Large intestine (tissue), 3 donors: ENCODE data around the gene SCAMP4. TPM values are rescaled to one million over a fixed set of nuclear protein-coding genes. Genes with fewer than 3 reads are reported as not detected.

Source experiments
- DNase-seq, 2 donors: peaks; one replicate each; pipeline versions ENCODE4 v3.0.0 to v3.0.0-alpha.2; 2013
- H3K27ac ChIP-seq: one replicate; pipeline ENCODE4 v1.5.1; 2013; ENCODE audit warnings: low read length
- H3K27me3 ChIP-seq: 2 replicates; pipeline ENCODE4 v1.6.1; 2013; ENCODE audit warnings: low read length; ENCODE audit not compliant: control insufficient read depth, insufficient read depth
- H3K36me3 ChIP-seq: 2 replicates; pipeline ENCODE4 v1.6.1; 2013; ENCODE audit warnings: low read length; ENCODE audit not compliant: control insufficient read depth, insufficient read depth
- H3K4me1 ChIP-seq: one replicate; pipeline ENCODE4 v1.6.1; 2013; ENCODE audit warnings: low read length; ENCODE audit not compliant: control insufficient read depth, insufficient read depth
- H3K4me3 ChIP-seq: one replicate; pipeline ENCODE4 v1.5.1; 2013; ENCODE audit warnings: low read length
- H3K9me3 ChIP-seq: one replicate; pipeline ENCODE4 v1.6.1; 2013; ENCODE audit warnings: mild to moderate bottlenecking, low read depth, low read length, moderate library complexity; ENCODE audit not compliant: control insufficient read depth
- WGBS: methylation state at CpG from one replicate; pipeline ENCODE4 v1.1.5; 2013; ENCODE audit warnings: low lambda C conversion rate; ENCODE audit not compliant: insufficient coverage; 5-methylcytosine and 5-hydroxymethylcytosine counted together
- polyA plus RNA-seq: library from polyadenylated mRNA; unstranded; fragments of 120-200 nt; gene quantifications from one replicate; pipeline ENCODE4 v1.2.1, GENCODE V29; 2013

The SCAMP4 gene
- polyA plus RNA-seq, 1 donor = 36.6 TPM

DNA sequence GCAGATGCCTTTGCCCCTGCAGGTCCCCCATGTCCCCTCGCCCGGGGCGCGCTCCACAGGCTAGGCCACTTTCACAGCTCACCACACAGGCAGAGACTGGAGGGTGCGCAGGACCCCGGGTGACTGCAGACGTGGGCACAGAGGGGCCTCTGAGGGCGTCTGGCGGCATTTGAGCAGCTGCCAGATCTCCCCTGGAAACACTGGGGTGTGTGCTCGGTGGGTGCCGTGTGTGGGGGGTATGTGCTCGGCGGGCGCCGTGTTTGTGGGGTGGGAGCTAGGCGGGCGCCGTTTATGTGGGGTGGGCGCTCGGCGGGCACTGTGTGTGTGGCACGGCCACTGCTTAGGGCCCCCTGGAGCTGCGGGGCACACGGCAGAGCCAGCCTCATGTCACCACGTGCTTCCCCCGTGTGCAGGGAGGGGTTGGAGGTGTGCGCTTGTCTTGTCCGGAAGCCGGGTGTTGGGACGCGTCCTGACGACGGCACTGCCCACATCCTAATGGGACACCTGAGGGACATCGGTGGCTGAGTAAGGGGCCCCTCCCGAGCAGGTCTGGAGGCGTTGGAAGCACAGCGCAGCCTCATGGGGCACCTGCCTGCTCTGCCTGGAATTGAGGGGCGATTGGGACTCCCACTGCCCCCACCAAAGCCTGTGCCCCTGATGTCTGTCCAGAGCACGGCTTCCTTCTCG, 52.5 kb downstream of the SCAMP4 start:
- Histone ChIP-seq H3K36me3 (peaks cover 19% of the 10 kb centered on the region), H3K9me3 (no peaks in the 10 kb centered on the region)
- DNase-seq = no peak

DNA sequence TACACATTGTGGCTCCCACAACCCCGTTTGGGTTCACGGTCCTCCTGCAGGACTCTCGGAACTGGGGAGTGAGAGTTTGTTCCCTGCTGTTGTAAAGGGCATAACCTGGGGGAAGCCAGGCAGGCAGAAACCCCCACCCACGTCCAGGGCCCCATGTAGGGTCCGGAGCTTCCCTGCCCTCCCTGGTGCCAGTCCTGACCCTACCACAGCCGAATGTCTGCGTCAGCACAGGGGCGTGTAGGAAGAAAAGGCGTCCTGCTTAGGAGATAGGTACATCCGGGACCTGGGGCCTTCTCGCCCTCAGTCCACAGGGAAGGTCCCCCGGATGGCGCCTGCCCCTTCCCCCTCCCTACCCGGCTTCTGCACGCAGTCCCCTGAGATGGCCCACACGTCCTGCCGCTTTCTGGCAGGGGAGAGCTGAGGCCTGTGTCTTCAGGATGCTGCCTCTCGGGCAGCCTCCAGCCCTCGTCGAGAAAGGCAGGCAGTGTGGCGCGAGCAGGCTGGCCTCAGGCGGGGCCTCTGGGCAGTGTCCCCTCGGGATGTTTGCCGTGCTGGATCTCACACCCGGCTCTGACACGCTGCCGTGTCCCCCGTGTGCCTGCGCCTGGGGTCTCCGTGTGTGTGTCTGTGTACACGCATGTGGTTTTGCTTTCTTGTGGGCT, 54.9 kb downstream of the SCAMP4 start:
- H3K4me3 ChIP-seq = no peak overlapping the region
- no peak overlapping the region for H3K27ac ChIP-seq
- no peak for DNase-seq
- no CpG with 5 or more reads among the region's 32 CpGs for WGBS
- no peaks in the 10 kb centered on the region for H3K27me3 ChIP-seq
- peaks cover 13% of the 10 kb centered on the region for H3K36me3 ChIP-seq
- H3K4me1 ChIP-seq = no peaks in the 10 kb centered on the region
- no peaks in the 10 kb centered on the region for H3K9me3 ChIP-seq

More for the DNA sequence above, 52.5 kb downstream of the SCAMP4 start:
- H3K27ac ChIP-seq = no peak overlapping the region
- H3K4me3 ChIP-seq = no peak overlapping the region
- WGBS = no CpG with 5 or more reads among the region's 40 CpGs
- H3K4me1 ChIP-seq = no peaks in the 10 kb centered on the region
- no peaks in the 10 kb centered on the region for H3K27me3 ChIP-seq

- no peaks in the 10 kb centered on the region for H3K27me3 ChIP-seq
- H3K4me3 ChIP-seq = no peak overlapping the region
- DNase-seq = no peak
- no CpG with 5 or more reads among the region's 42 CpGs for WGBS
- peaks cover 16% of the 10 kb centered on the region for H3K36me3 ChIP-seq
- no peaks in the 10 kb centered on the region for H3K9me3 ChIP-seq
- no peak overlapping the region for H3K27ac ChIP-seq
- no peaks in the 10 kb centered on the region for H3K4me1 ChIP-seq
Measured at GRCh38 chr19:1961000-1961883, 56.0 kb downstream of the SCAMP4 start.

DNA sequence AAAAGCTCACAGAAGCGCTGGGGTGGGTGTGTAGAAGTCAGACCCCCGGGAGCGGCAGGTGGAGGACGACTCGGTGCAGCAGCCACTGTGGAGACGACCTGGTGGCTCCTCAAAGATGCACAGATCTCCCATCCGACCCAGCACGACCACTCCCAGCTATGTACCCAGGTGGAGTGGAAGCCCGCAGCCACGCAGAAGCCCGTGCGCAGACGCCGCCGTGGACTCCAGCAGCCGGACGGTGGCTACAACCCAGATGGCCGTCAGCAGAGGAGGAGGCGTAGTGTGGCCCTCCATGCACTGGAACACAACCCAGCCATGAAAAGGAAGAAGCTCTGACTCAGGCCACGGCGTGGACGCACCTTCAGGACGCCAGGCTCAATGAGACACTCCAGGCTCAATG, 57.5 kb downstream of the SCAMP4 start:
- H3K9me3 ChIP-seq = no peaks in the 10 kb centered on the region
- DNase-seq = no peak
- H3K36me3 ChIP-seq = peaks cover 15% of the 10 kb centered on the region
- no peaks in the 10 kb centered on the region for H3K4me1 ChIP-seq
- H3K27me3 ChIP-seq = no peaks in the 10 kb centered on the region
- no peak overlapping the region for H3K4me3 ChIP-seq
- H3K27ac ChIP-seq = no peak overlapping the region
- WGBS = no CpG with 5 or more reads among the region's 23 CpGs

GRCh38 chr19:1967087-1967608, 61.9 kb downstream of the SCAMP4 start:
- no peak overlapping the region for H3K4me3 ChIP-seq
- WGBS = no CpG with 5 or more reads among the region's 26 CpGs
- DNase-seq = no peak
- no peaks in the 10 kb centered on the region for H3K9me3 ChIP-seq
- no peak overlapping the region for H3K27ac ChIP-seq
- H3K27me3 ChIP-seq = no peaks in the 10 kb centered on the region
- no peaks in the 10 kb centered on the region for H3K4me1 ChIP-seq
- peaks cover 30% of the 10 kb centered on the region for H3K36me3 ChIP-seq

- H3K27ac ChIP-seq = no peak overlapping the region
- peaks cover 28% of the 10 kb centered on the region for H3K36me3 ChIP-seq
- no peak overlapping the region for H3K4me3 ChIP-seq
- no peaks in the 10 kb centered on the region for H3K9me3 ChIP-seq
- WGBS = no CpG with 5 or more reads among the region's 34 CpGs
- no peaks in the 10 kb centered on the region for H3K27me3 ChIP-seq
- no peak for DNase-seq
- H3K4me1 ChIP-seq = no peaks in the 10 kb centered on the region
Measured at GRCh38 chr19:1968279-1969175, 63.3 kb downstream of the SCAMP4 start.

DNA sequence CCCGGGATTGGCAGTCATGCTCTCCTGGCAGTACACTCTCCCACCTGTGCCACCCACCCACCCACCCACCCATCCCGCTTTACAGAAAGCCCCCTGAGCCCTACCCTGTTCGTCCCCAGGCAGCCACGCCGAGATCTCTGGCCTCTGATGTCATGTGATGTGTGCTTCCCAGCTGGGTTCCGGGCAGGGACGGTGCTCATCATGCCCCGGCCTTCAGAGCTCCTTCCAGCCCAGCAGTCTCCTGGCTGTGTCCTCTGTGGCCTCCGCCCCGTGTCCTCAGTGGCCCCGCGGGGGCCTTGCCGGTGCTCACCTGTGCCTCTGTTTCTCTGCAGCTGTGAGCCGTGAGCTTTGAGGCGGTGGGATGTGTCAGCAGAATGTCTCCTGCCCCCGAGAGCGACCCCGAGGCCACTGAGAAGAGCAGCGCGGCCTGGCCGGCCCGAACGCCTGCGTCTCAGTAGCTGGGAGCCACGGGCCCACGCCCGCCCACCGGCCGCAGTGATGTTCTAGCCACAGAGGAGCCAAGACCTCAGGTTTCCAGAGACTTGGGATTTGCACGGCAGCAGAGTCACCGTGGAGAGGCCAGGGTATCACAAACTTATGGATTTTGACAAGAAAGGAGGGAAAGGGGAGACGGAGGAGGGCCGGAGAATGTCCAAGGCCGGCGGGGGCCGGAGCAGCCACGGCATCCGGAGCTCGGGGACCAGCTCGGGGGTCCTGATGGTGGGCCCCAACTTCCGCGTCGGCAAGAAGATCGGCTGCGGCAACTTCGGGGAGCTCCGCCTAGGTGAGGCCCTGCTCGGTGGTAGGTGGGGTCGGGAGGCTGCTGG, 64.2 kb downstream of the SCAMP4 start:
- Histone ChIP-seq H3K4me1 (no peaks in the 10 kb centered on the region), H3K27me3 (no peaks in the 10 kb centered on the region), H3K4me3 (no peak overlapping the region), H3K36me3 (peaks cover 33% of the 10 kb centered on the region), H3K9me3 (peaks cover 1% of the 10 kb centered on the region), H3K27ac (no peak overlapping the region)
- DNase-seq = no peak
- no CpG with 5 or more reads among the region's 49 CpGs for WGBS

- no CpG with 5 or more reads among the region's 38 CpGs for WGBS
- no peak overlapping the region for H3K4me3 ChIP-seq
- H3K4me1 ChIP-seq = no peaks in the 10 kb centered on the region
- peaks cover 41% of the 10 kb centered on the region for H3K36me3 ChIP-seq
- no peak overlapping the region for H3K27ac ChIP-seq
- no peaks in the 10 kb centered on the region for H3K27me3 ChIP-seq
- no peak for DNase-seq
- H3K9me3 ChIP-seq = peaks cover 3% of the 10 kb centered on the region
Measured at GRCh38 chr19:1970003-1970805, 65.0 kb downstream of the SCAMP4 start.
